Endothelial cell (in vitro differentiated cells): Measurements from ENCODE around the gene GNGT2. TPM values are rescaled to one million over a fixed set of nuclear protein-coding genes. Genes with fewer than 3 reads are reported as not detected.
A peak's percentile ranks its signal among the peaks of the same experiment; 100 is the strongest.

ENCODE experiments used
- DNase-seq: peaks from one replicate; pipeline ENCODE4 v3.0.0; 2021; ENCODE audit warnings: low spot score
- H3K27ac Mint-ChIP-seq: one replicate; pipeline ENCODE4 v1.8.0; 2021; ENCODE audit warnings: mixed read lengths, inconsistent platforms; ENCODE audit not compliant: unreplicated experiment
- H3K27me3 Mint-ChIP-seq: one replicate; pipeline ENCODE4 v1.8.0; 2021; ENCODE audit warnings: mild to moderate bottlenecking, moderate library complexity, mixed read lengths, inconsistent platforms; ENCODE audit not compliant: unreplicated experiment
- H3K36me3 Mint-ChIP-seq: one replicate; pipeline ENCODE4 v1.8.0; 2021; ENCODE audit warnings: mild to moderate bottlenecking, low read depth, mixed read lengths, inconsistent platforms; ENCODE audit not compliant: unreplicated experiment
- H3K4me1 Mint-ChIP-seq: one replicate; pipeline ENCODE4 v1.8.0; 2021; ENCODE audit warnings: mild to moderate bottlenecking, mixed read lengths, inconsistent platforms; ENCODE audit not compliant: unreplicated experiment
- H3K4me3 Mint-ChIP-seq: one replicate; pipeline ENCODE4 v1.8.0; 2021; ENCODE audit warnings: mild to moderate bottlenecking, mixed read lengths, inconsistent platforms; ENCODE audit not compliant: unreplicated experiment
- H3K9me3 Mint-ChIP-seq: one replicate; pipeline ENCODE4 v1.8.0; 2021; ENCODE audit warnings: mixed read lengths, inconsistent platforms; ENCODE audit not compliant: unreplicated experiment
- total RNA-seq: library from RNA; stranded (reverse); fragmentation: NEBNext Ultra II Directional; extraction: Animal tissue kit (Norgen Biotek cat#: 25700); gene quantifications from one replicate; pipeline ENCODE4 v1.2.1, GENCODE V29; 2021; ENCODE audit not compliant: unreplicated experiment
- TF ChIP-seq, protein P1 (sequence below): fragments of 200-600 bp; sonication (generic); IDR thresholded peaks from one replicate; pipeline ENCODE4 v1.5.0; 2021; ENCODE audit warnings: antibody characterized with exemption; ENCODE audit not compliant: unreplicated experiment

GNGT2 gene
- total RNA-seq, 1 donor from 2014 or later: 2.1 TPM

- peaks cover 1% of the 10 kb centered on the region for H3K27me3 Mint-ChIP-seq
- H3K4me1 Mint-ChIP-seq: peaks cover 3% of the 10 kb centered on the region
- no peak overlapping the region for H3K4me3 Mint-ChIP-seq
- H3K9me3 Mint-ChIP-seq: no peaks in the 10 kb centered on the region
- no peak overlapping the region for H3K27ac Mint-ChIP-seq
- H3K36me3 Mint-ChIP-seq: no peaks in the 10 kb centered on the region
- TF ChIP-seq, protein P1, sequence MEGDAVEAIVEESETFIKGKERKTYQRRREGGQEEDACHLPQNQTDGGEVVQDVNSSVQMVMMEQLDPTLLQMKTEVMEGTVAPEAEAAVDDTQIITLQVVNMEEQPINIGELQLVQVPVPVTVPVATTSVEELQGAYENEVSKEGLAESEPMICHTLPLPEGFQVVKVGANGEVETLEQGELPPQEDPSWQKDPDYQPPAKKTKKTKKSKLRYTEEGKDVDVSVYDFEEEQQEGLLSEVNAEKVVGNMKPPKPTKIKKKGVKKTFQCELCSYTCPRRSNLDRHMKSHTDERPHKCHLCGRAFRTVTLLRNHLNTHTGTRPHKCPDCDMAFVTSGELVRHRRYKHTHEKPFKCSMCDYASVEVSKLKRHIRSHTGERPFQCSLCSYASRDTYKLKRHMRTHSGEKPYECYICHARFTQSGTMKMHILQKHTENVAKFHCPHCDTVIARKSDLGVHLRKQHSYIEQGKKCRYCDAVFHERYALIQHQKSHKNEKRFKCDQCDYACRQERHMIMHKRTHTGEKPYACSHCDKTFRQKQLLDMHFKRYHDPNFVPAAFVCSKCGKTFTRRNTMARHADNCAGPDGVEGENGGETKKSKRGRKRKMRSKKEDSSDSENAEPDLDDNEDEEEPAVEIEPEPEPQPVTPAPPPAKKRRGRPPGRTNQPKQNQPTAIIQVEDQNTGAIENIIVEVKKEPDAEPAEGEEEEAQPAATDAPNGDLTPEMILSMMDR: no peak
- DNase-seq: no peak
Observed at GRCh38 chr17:49235896-49236295, 25.5 kb upstream of the GNGT2 start.

- Mint-ChIP-seq H3K27ac (no peak overlapping the region), H3K27me3 (peaks cover 3% of the 10 kb centered on the region), H3K36me3 (peaks cover under 1% of the 10 kb centered on the region), H3K4me1 (peaks cover 3% of the 10 kb centered on the region), H3K4me3 (no peak overlapping the region), H3K9me3 (no peaks in the 10 kb centered on the region)
- TF ChIP-seq, protein P1: no peak
- no peak for DNase-seq
Observed at GRCh38 chr17:49234509-49235080, 24.2 kb upstream of the GNGT2 start.

- Mint-ChIP-seq H3K27ac (no peak overlapping the region), H3K36me3 (peaks cover 3% of the 10 kb centered on the region), H3K4me3 (peak overlapping the region; percentile 87), H3K4me1 (peaks cover 3% of the 10 kb centered on the region), H3K9me3 (no peaks in the 10 kb centered on the region), H3K27me3 (peaks cover 10% of the 10 kb centered on the region)
- TF ChIP-seq, protein P1: no peak
- DNase-seq: no peak
Observed at GRCh38 chr17:49231563-49231894, 21.2 kb upstream of the GNGT2 start.

DNA sequence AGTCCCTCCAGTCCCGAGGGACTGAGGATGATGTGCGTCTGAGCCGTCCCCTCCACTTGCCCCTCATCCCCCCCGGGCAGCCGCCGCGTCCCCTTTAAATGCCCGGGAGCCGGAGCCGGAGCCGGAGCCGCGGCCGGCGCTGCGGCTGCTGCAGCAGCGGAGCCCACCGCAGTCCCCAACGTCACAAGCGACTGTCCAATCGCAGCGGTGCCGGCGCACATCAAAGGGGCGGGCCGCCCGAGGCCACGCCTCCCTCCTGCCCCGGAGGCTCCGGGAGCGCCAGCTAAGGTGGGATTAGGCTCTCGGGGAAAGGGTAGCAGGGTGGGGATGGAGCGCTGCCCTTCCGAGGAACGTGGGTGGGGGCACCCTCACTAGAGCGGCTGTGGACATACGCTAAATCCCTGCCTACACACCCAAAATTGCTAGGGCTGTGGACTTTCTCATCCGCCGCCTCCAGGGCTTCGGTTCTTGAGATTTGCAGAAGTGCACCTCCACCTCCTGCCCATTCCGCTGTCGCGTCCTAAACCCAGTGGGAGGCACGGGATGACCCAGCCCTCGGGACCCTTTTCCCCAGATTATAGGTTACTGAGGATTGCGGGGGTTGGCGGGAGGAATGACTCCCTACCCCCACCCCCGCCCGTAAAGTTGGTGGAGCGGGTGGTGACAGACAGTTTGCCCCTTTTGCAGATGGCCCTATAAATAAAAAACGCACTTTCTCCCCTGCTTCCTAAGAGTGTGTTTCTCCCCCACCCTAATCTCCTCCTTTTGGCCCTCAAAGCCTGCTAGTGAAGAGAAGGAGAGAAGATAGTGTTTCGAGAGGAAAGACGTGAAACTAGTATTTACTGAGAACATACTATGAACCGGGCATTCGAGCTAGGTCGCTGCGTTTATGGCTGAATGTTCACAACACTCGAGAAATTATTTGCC is 20.5 kb upstream of the GNGT2 start, which contains the start of gene PHOSPHO1:
PHOSPHO1 (minus strand) TSS at position 152 of the 927 bp plus-strand sequence. CDS start 4,096 bp downstream, outside the sequence.
- TF ChIP-seq, protein P1: no peak
- peak; percentile 85 for DNase-seq
- Mint-ChIP-seq H3K4me3 (peak within 1 kb of the TSS; percentile 87), H3K27ac (peak within 1 kb of the TSS; percentile 70), H3K27me3 (peaks cover 14% of the 10 kb centered on the region), H3K9me3 (no peaks in the 10 kb centered on the region), H3K36me3 (peaks cover 3% of the 10 kb centered on the region), H3K4me1 (peaks cover 3% of the 10 kb centered on the region)
